H1 (cell line): ENCODE data around the gene ISG15. TPM values are rescaled to one million over a fixed set of nuclear protein-coding genes. Genes with fewer than 3 reads are reported as not detected.

Source experiments
- CTCF ChIA-PET: fragments of 300-600 bp; sonication (Branson Sonifier 250); formaldehyde crosslinking; loops from one replicate; lab custom pipeline; 2021; ENCODE audit not compliant: partially characterized antibody; lab: Charles Lee
- POLR2A ChIA-PET: fragments of 300-600 bp; sonication (Branson Sonifier 250); formaldehyde crosslinking; loops from one replicate; lab custom pipeline; 2021; ENCODE audit warnings: inconsistent platforms; ENCODE audit not compliant: partially characterized antibody; lab: Charles Lee
- DNase-seq, 2 experiments: peaks; one replicate each; pipeline versions ENCODE4 v3.0.0 to v3.0.0-alpha.2; 2010 to 2022; ENCODE audit warnings: low spot score in 2 of 2, low read depth in 1 of 2, mixed read lengths in 1 of 2
- FAIRE-seq: peaks from 2 replicates; lab custom pipeline; 2011; peaks lifted over from hg19 to GRCh38; lab: Jason Lieb, UNC
- H2AFZ ChIP-seq: 2 replicates; pipeline ENCODE4 v1.8.1; 2012; ENCODE audit warnings: low read length, inconsistent platforms
- H2AK5ac ChIP-seq: 2 replicates; pipeline ENCODE4 v1.6.1; 2013; ENCODE audit warnings: low read depth, low read length
- H2BK120ac ChIP-seq: replicated peaks from 2 replicates; pipeline ENCODE3; 2013; ENCODE audit warnings: low read depth, low read length, inconsistent platforms
- H2BK12ac ChIP-seq: 2 replicates; pipeline ENCODE4 v1.6.1; 2013; ENCODE audit warnings: low read depth, low read length
- H2BK15ac ChIP-seq: 2 replicates; pipeline ENCODE4 v1.6.1; 2013; ENCODE audit warnings: low read length
- H2BK20ac ChIP-seq: 2 replicates; pipeline ENCODE4 v1.6.1; 2013; ENCODE audit warnings: low read length
- H2BK5ac ChIP-seq: 2 replicates; pipeline ENCODE4 v1.6.1; 2013; ENCODE audit warnings: low read depth, low read length
- H3K14ac ChIP-seq: 2 replicates; pipeline ENCODE4 v1.6.1; 2013; ENCODE audit warnings: inconsistent platforms; ENCODE audit not compliant: insufficient read length
- H3K18ac ChIP-seq: 2 replicates; pipeline ENCODE4 v1.6.1; 2013; ENCODE audit warnings: low read length; ENCODE audit errors: extremely low read depth
- H3K23ac ChIP-seq: 2 replicates; pipeline ENCODE4 v1.6.1; 2013; ENCODE audit warnings: inconsistent platforms; ENCODE audit not compliant: insufficient read length
- H3K23me2 ChIP-seq: 2 replicates; pipeline ENCODE4 v1.6.1; 2013; ENCODE audit warnings: low read depth, low read length
- H3K27ac ChIP-seq: 2 replicates; pipeline ENCODE4 v1.6.1; 2011; ENCODE audit warnings: low read depth, low read length, inconsistent platforms
- H3K27me3 ChIP-seq, 4 experiments: replicated peaks in 1 of 4; 1 replicate in 1 of 4; 2 replicates in 3 of 4; pipeline versions ENCODE4 v1.6.1 to v1.8.1; 2011 to 2013; ENCODE audit warnings: low read length in 3 of 4, mild to moderate bottlenecking in 3 of 4, inconsistent platforms in 2 of 4, mixed read lengths in 2 of 4, moderate library complexity in 1 of 4; ENCODE audit not compliant: control insufficient read depth in 3 of 4, insufficient read depth in 3 of 4; ENCODE audit errors: extremely low read depth in 1 of 4
- H3K36me3 ChIP-seq, 4 experiments: 2 replicates each; pipeline versions ENCODE4 v1.6.1 to v1.8.1; 2011 to 2013; ENCODE audit warnings: mild to moderate bottlenecking in 4 of 4, low read length in 3 of 4, moderate library complexity in 2 of 4, control low read depth in 1 of 4, inconsistent platforms in 1 of 4; ENCODE audit not compliant: insufficient read depth in 4 of 4, control insufficient read depth in 2 of 4
- H3K4ac ChIP-seq: replicated peaks from 2 replicates; pipeline ENCODE3; 2013; ENCODE audit warnings: low read length, low read depth, mixed read lengths, inconsistent platforms; ENCODE audit not compliant: insufficient read length
- H3K4me1 ChIP-seq, 4 experiments: replicated peaks in 1 of 4; 1 replicate in 1 of 4; 2 replicates in 3 of 4; pipeline versions ENCODE4 v1.6.1 to v1.8.1; 2011 to 2013; ENCODE audit warnings: low read length in 3 of 4, inconsistent platforms in 2 of 4, mixed read lengths in 1 of 4; ENCODE audit not compliant: insufficient read depth in 4 of 4, control insufficient read depth in 3 of 4
- H3K4me2 ChIP-seq, 2 experiments: 2 replicates each; pipeline versions ENCODE4 v1.6.1 to v1.8.1; 2011 to 2013; ENCODE audit warnings: low read depth in 2 of 2, low read length in 2 of 2, control low read depth in 1 of 2, inconsistent platforms in 1 of 2, mild to moderate bottlenecking in 1 of 2; ENCODE audit not compliant: insufficient read depth in 1 of 2
- H3K4me3 ChIP-seq, 4 experiments: fragments of 200-600, 300-600 bp in 1 of 4; sonication (generic), shearing (Covaris generic), sonication (Bioruptor Twin) in 1 of 4; 2 replicates each; pipeline versions ENCODE4 v1.5.1 to v1.8.1; 2011 to 2016; ENCODE audit warnings: low read length in 4 of 4, low read depth in 3 of 4, control low read depth in 2 of 4, inconsistent platforms in 2 of 4, mild to moderate bottlenecking in 2 of 4, mixed read lengths in 1 of 4, moderate library complexity in 1 of 4; ENCODE audit not compliant: insufficient read depth in 2 of 4; ENCODE audit errors: extremely low read depth in 1 of 4
- H3K56ac ChIP-seq: replicated peaks from 2 replicates; pipeline ENCODE3; 2013; ENCODE audit warnings: low read depth, mild to moderate bottlenecking, mixed read lengths, low read length, inconsistent platforms; ENCODE audit not compliant: insufficient read length
- H3K79me1 ChIP-seq: 2 replicates; pipeline ENCODE4 v1.6.1; 2013; ENCODE audit warnings: low read depth, low read length, control low read depth
- H3K79me2 ChIP-seq, 2 experiments: 2 replicates each; pipeline versions ENCODE4 v1.6.1 to v1.8.1; 2012 to 2013; ENCODE audit warnings: low read length in 2 of 2, mild to moderate bottlenecking in 2 of 2, inconsistent platforms in 1 of 2; ENCODE audit not compliant: insufficient read depth in 2 of 2, control insufficient read depth in 1 of 2
- H3K9ac ChIP-seq, 4 experiments: replicated peaks in 1 of 4; 1 replicate in 1 of 4; 2 replicates in 3 of 4; pipeline versions ENCODE4 v1.6.1 to v1.8.1; 2011 to 2013; ENCODE audit warnings: low read depth in 3 of 4, low read length in 3 of 4, control low read depth in 2 of 4, mild to moderate bottlenecking in 2 of 4, moderate library complexity in 2 of 4, inconsistent platforms in 1 of 4; ENCODE audit errors: extremely low read depth in 1 of 4
- H3K9me3 ChIP-seq, 2 experiments: 2 replicates each; pipeline versions ENCODE4 v1.6.1 to v1.8.1; 2012 to 2013; ENCODE audit warnings: mild to moderate bottlenecking in 2 of 2, moderate library complexity in 2 of 2, control low read depth in 1 of 2, inconsistent platforms in 1 of 2, low read depth in 1 of 2, low read length in 1 of 2, mixed read lengths in 1 of 2; ENCODE audit not compliant: insufficient read depth in 2 of 2
- H4K20me1 ChIP-seq, 2 experiments: replicated peaks in 1 of 2; 2 replicates each; pipeline versions ENCODE3 to v1.8.1; 2011 to 2013; ENCODE audit warnings: inconsistent platforms in 2 of 2, low read length in 2 of 2, mild to moderate bottlenecking in 1 of 2; ENCODE audit not compliant: insufficient read depth in 2 of 2, control insufficient read depth in 1 of 2
- H4K5ac ChIP-seq: 2 replicates; pipeline ENCODE4 v1.6.1; 2013; ENCODE audit warnings: low read length, low read depth, mixed read lengths, inconsistent platforms; ENCODE audit not compliant: insufficient read length
- H4K8ac ChIP-seq: 2 replicates; pipeline ENCODE4 v1.8.0; 2013; ENCODE audit warnings: mild to moderate bottlenecking, moderate library complexity, low read length, inconsistent platforms; ENCODE audit not compliant: insufficient read depth; ENCODE audit errors: extremely low read depth
- H4K91ac ChIP-seq: replicated peaks from 2 replicates; pipeline ENCODE3; 2013; ENCODE audit warnings: low read length, mixed read lengths, inconsistent platforms; ENCODE audit not compliant: insufficient read length
- BACH1 ChIP-seq: IDR thresholded peaks from 2 replicates; pipeline ENCODE4 v1.6.1; 2012; ENCODE audit warnings: low read length, improper control_type of control experiment
- BCL11A ChIP-seq, 2 experiments: IDR thresholded peaks; one replicate each; pipeline ENCODE4 v1.6.1; 2011; ENCODE audit warnings: low read depth in 2 of 2, low read length in 2 of 2, mild to moderate bottlenecking in 2 of 2
- CTBP2 ChIP-seq: IDR thresholded peaks from 2 replicates; pipeline ENCODE4 v1.7.0; 2011; ENCODE audit warnings: borderline replicate concordance, mild to moderate bottlenecking, moderate library complexity, mixed read lengths, low read length; ENCODE audit not compliant: insufficient read depth, insufficient read length
- EP300 ChIP-seq, 2 experiments: IDR thresholded peaks; 1 replicate in 1 of 2; 2 replicates in 1 of 2; pipeline ENCODE4 v1.6.1; 2011 to 2012; ENCODE audit warnings: low read depth in 2 of 2, low read length in 2 of 2, mild to moderate bottlenecking in 2 of 2, borderline replicate concordance in 1 of 2, inconsistent platforms in 1 of 2, moderate library complexity in 1 of 2
- EZH2 ChIP-seq: fragments of 200-600 bp; sonication (generic); IDR thresholded peaks from 2 replicates; pipeline ENCODE4 v1.7.1; 2012; ENCODE audit warnings: low read depth, mild to moderate bottlenecking, moderate library complexity, low read length, inconsistent platforms; ENCODE audit not compliant: severe bottlenecking
- HDAC2 ChIP-seq, 2 experiments: fragments of 300-600 bp in 1 of 2; sonication (generic) in 1 of 2; IDR thresholded peaks; 2 replicates each; pipeline ENCODE4 v1.6.1; 2011 to 2012; ENCODE audit warnings: low read depth in 2 of 2, low read length in 2 of 2, mild to moderate bottlenecking in 2 of 2, moderate library complexity in 2 of 2, borderline replicate concordance in 1 of 2, inconsistent platforms in 1 of 2
- KDM4A ChIP-seq: IDR thresholded peaks from one replicate; pipeline ENCODE4 v1.7.1; 2012; ENCODE audit warnings: low read depth, mild to moderate bottlenecking, moderate library complexity, low read length, inconsistent platforms; ENCODE audit not compliant: severe bottlenecking
- SP4 ChIP-seq: IDR thresholded peaks from 2 replicates; pipeline ENCODE4 v1.6.1; 2012; ENCODE audit warnings: low read length, inconsistent platforms
- TAF1 ChIP-seq: IDR thresholded peaks from 2 replicates; pipeline ENCODE4 v1.6.1; 2011; ENCODE audit warnings: mild to moderate bottlenecking, low read depth, low read length
- TBP ChIP-seq: IDR thresholded peaks from 2 replicates; pipeline ENCODE4 v1.6.1; 2011; ENCODE audit warnings: low read depth, low read length, improper control_type of control experiment
- WGBS, 2 experiments: shearing (Covaris generic) in 1 of 2; methylation state at CpG; one replicate each; pipeline versions ENCODE4 v1.1.6 to v1.1.7; 2013 to 2015; ENCODE audit warnings: low lambda C conversion rate in 2 of 2, mixed read lengths in 2 of 2, inconsistent platforms in 1 of 2, low coverage in 1 of 2, missing lambda C conversion rate in 1 of 2; ENCODE audit not compliant: insufficient replicate concordance in 2 of 2, insufficient coverage in 1 of 2, insufficient read length in 1 of 2; ENCODE audit errors: extremely low coverage in 1 of 2, missing lambda C conversion rate in 1 of 2; 5-methylcytosine and 5-hydroxymethylcytosine counted together
- polyA plus RNA-seq, 7 experiments: library from polyadenylated mRNA; depleted of rRNA in 3 of 7; stranded (reverse) in 5 of 7; unstranded in 2 of 7; fragments of >200 nt in 5 of 7; fragments of 200-250 nt in 2 of 7; gene quantifications; 1 replicate in 5 of 7; 2 replicates in 1 of 7; 4 replicates in 1 of 7; pipeline versions ENCODE4 v1.2.1 to v1.2.3, GENCODE V29; 2011 to 2013; ENCODE audit warnings: missing spikeins in 2 of 7, mixed read lengths in 2 of 7
- total RNA-seq: library from RNA; stranded (reverse); fragmentation: NEBNext Ultra II Directional; extraction: Animal tissue kit (Norgen Biotek cat#: 25700); gene quantifications from 2 replicates; pipeline ENCODE4 v1.2.1, GENCODE V29; 2021
- TF ChIP-seq, protein P1 (sequence below): IDR thresholded peaks from 2 replicates; pipeline ENCODE4 v1.6.1; 2011; ENCODE audit warnings: low read depth, mild to moderate bottlenecking, low read length; ENCODE audit not compliant: insufficient read depth

The ISG15 gene
- total and polyA plus RNA-seq, 2 of the 8 experiments (the other 6 are each of a cell fraction or from before 2014, with no cell fraction given): 29.3 to 121 TPM

DNA sequence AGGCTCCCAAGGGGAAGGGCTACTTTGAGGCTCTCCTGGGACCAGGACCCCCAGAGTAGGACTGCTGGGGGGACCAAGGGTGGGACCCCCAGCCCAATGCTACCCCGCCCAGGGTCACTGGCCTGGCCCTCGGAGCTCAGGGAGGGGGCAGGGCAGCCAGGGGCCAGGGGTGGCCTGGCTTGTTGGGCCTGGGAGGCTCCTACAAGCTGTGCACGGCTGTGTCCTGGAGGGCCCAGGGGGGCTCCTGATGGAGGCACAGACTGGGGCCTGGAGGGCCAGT is 15.6 kb upstream of the ISG15 start:
- H2BK120ac ChIP-seq: no peak overlapping the region
- no peak overlapping the region for H2BK20ac ChIP-seq
- H3K23ac ChIP-seq: no peak overlapping the region
- H3K4ac ChIP-seq: no peak overlapping the region
- FAIRE-seq (no peak), DNase-seq (no peak)
- H4K5ac ChIP-seq: no peak overlapping the region
- H2AK5ac ChIP-seq: no peak overlapping the region
- H3K9ac ChIP-seq: no peak overlapping the region
- H4K8ac ChIP-seq: no peak overlapping the region; the same call in 1 of the 2 replicates
- H2BK5ac ChIP-seq: no peak overlapping the region
- POLR2A ChIA-PET: interaction anchor here (1.0 to 2.6 kb wide), 6 partner anchors 15 to 58 kb away, joined by 3 to 20 read pairs (median 4); partner anchors contain the start of gene PERM1
- 74% methylated on average over 3 of the region's 3 CpGs; no CpG with 5 or more reads in 1 of the 2 experiments for WGBS, 2 experiments
- H3K4me1 ChIP-seq: peaks cover 0 to 22% (median 12%) of the 10 kb centered on the region in 4 experiments; a peak in 6 of 7 replicates
- H2BK12ac ChIP-seq: no peak overlapping the region
- H2BK15ac ChIP-seq: no peak overlapping the region
- H4K20me1 ChIP-seq: peaks cover 0 to 6% of the 10 kb centered on the region in 2 experiments
- H3K14ac ChIP-seq: no peak overlapping the region
- peaks cover 47 to 79% (median 68%) of the 10 kb centered on the region in 4 experiments for H3K27me3 ChIP-seq
- H3K4me2 ChIP-seq: peak overlapping the region; percentile 56 to 65
- H3K56ac ChIP-seq: no peak overlapping the region
- no peaks in the 10 kb centered on the region for H3K79me2 ChIP-seq
- no peaks in the 10 kb centered on the region; a peak in 1 of 4 replicates for H3K9me3 ChIP-seq
- H3K4me3 ChIP-seq: peak overlapping the region in 1 of 4 experiments; percentile 77; a peak in 1 of 8 replicates
- no peak overlapping the region for H3K27ac ChIP-seq
- H3K79me1 ChIP-seq: no peaks in the 10 kb centered on the region
- H3K23me2 ChIP-seq: peaks cover 13% of the 10 kb centered on the region; the same call in 1 of the 2 replicates
- peaks cover 0 to 18% (median 0%) of the 10 kb centered on the region in 4 experiments; a peak in 1 of 8 replicates for H3K36me3 ChIP-seq
- H3K18ac ChIP-seq: peak overlapping the region; percentile 93
- no peak overlapping the region for H2AFZ ChIP-seq
- CTCF ChIA-PET: interaction anchor here (0.6 to 3.6 kb wide), 10 partner anchors 10 to 82 kb away, joined by 3 to 40 read pairs (median 4); partner anchors contain the start of genes AGRN and PERM1
- H4K91ac ChIP-seq: peak overlapping the region; percentile 40
- TF ChIP-seq KDM4A (no peak), BCL11A (IDR thresholded peaks at IDR 0.05; ENCODE audit: low read depth in 2 of 2, low read length in 2 of 2) (no peak), EZH2 (no peak), SP4 (no peak), TBP (no peak), EP300 (IDR thresholded peaks at IDR 0.05; ENCODE audit: borderline replicate concordance in 1 of 2, low read depth in 2 of 2, low read length in 2 of 2) (no peak), BACH1 (no peak), CTBP2 (no peak), TAF1 (no peak), HDAC2 (IDR thresholded peaks at IDR 0.05; ENCODE audit: borderline replicate concordance in 1 of 2, low read depth in 2 of 2, low read length in 2 of 2) (no peak)
- TF ChIP-seq, protein P1, sequence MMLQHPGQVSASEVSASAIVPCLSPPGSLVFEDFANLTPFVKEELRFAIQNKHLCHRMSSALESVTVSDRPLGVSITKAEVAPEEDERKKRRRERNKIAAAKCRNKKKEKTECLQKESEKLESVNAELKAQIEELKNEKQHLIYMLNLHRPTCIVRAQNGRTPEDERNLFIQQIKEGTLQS: no peak
